Measurements from ENCODE around the gene CALML3.

Gene CALML3

DNA sequence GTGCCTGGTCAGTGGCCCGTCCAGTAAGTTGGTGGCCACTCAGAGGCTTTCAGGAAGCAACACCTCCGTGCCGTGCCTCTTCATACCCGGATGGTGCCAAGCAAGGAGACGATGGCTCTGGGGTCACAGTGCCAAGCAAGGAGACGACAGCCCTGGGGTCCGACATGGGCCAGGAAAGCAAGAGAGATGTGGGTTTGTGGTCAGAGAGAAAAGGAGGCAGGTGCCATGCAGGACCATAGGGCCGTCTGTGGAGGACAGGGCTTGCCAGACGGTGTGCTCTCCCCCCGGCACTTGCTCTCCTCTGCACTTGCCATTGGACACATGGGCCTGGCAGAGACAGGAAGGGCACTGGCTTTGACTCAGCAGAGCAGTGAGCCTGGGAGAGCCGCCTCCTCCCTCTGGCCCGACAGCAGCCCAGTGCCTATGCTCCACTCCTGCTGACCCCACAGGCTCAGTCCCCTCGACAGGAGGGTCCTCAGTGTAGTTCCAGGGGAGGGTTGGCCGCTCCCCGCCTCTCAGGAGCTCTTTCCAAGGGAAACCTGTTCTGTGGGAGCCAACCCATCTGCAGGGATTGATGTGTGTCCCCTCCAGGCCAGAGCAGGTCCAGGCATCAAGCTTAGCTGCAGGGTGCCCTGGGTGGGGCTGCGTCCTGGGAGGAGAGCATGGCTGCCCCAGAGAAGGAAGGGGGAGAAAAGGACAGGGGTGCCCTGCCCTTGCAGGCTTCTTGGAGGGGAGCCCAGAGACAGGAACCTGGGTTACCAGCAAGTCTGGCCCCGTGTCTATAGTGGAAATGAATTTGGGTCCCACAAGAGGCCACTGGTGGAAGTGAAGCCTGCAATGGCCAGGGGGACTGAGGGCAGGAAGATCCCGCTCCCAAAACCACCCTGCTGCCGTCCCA lies 17.8 kb upstream of the CALML3 start:
- no peak for DNase-seq (ENCODE audit: low read depth)

DNA sequence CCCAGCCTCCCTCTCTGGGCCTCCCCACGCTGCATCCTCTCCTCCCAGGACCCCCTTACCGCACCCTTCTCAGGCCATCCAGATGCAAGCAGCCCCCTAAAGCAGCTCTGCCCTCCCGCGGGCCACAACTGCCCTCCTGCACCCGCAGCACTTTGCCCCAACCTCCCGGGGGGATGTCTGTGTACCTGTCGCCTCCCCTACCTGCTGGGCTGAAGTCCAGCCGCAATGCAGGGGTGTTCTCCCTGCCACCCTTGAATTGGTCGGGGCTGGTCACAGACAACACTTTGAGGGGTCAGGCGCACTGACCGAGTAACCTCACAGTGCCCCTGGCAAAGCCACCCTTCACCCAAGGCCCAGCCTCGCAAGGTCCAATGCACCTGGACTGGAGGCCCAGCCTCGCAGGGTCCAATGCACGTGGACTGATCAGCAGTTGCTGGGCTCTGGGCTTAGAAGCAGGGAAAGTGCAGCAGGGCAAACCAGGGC lies 17.1 kb upstream of the CALML3 start:
- DNase-seq (ENCODE audit: low read depth) = no peak

GRCh38 chr10:5508161-5508604 lies 16.6 kb upstream of the CALML3 start:
- no peak for DNase-seq (ENCODE audit: low read depth)

- no peak for DNase-seq (ENCODE audit: low read depth)
Measured at GRCh38 chr10:5508786-5509185, 16.0 kb upstream of the CALML3 start.

- DNase-seq (ENCODE audit: low read depth) = no peak
Measured at GRCh38 chr10:5509236-5509635, 15.5 kb upstream of the CALML3 start.

- DNase-seq (ENCODE audit: low read depth) = no peak
Measured at GRCh38 chr10:5509691-5510090, 15.1 kb upstream of the CALML3 start.

DNA sequence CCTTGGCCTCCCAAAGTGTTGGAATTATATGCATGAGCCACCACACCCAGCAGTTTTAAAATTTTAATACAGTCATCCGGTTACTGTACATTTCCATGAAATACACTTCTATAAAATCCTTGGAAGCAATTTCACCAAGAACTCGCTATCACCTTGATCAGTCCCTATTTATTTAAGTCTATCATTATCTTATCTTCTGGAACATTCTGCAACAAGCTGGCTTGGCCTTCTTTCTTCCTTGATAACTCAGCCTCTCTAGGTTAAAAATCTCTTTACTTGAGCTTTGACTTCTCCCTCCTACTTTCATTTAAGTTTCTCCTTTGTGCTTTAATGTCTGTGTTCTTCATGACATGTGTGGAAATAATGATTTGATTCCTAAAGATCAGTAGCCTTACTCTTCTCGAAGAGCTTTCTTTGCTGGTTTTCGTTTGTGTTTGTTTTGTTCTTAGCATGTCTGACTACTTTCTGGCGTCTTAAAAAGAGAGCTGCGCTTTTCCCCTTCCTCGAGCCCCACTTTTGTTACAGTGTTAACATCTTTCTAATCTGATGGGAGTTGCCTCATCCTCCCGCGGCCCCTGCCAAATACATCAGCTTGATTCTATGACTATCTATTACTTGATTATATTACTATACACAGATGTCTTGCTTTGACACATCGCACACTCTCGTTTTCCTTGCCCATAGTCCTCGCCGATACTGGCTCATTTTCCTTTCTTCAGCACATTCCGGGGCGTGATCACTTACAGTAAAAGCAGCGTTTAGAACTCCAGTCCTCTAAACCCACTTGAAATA lies 14.3 kb upstream of the CALML3 start:
- no peak for DNase-seq (ENCODE audit: low read depth)

DNA sequence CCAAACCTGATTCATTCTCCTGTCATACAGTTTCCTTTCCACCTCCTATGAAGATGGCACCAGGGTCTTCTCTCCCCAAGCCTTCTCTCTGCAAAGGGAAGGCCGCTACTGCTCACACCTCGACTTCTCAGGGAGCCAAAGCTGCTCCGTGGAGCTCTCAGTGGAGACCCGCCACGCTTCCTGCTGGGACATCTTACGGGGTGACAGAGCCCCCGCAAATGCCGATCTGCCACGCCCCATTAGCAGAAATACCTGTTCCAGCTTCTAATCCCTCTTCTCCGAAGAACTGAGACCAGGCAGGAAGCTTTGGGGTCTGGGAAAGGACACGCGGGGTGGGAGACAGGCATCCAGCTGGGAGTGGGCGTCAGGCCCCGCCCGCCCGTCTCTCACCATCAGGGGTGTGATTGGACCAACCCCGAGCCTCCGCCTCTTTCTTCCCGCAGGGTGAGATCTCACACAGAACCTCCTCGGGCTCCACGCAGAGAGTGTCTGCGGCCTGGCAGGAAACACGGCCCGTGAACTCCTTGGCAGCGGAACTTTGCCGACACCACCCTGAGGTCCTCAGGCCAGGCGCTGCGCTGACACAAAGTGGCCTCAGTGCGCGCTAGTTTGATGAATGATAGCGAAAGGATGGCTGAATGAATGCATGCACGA lies 13.4 kb upstream of the CALML3 start:
- no peak for DNase-seq (ENCODE audit: low read depth)

DNA sequence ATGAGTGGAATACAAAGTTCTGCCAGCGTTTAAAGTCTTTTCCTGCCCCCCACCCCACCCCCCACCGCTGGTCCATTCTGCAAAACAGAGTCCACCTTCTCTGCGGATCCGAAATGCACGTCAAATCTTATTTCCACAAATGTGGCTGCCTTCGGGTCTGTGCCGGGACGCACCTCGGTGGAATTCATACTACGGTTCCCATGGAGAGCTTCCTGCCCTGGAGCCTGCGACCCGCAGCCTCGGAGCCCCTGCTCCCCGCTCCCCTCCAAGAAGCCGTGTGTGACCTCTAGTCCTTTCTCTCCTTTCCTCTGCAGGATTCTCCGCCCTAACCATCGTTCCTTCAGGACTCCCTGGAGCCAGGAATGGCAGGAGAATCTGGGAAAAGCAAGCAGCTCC lies 12.9 kb upstream of the CALML3 start:
- DNase-seq (ENCODE audit: low read depth) = no peak

DNA sequence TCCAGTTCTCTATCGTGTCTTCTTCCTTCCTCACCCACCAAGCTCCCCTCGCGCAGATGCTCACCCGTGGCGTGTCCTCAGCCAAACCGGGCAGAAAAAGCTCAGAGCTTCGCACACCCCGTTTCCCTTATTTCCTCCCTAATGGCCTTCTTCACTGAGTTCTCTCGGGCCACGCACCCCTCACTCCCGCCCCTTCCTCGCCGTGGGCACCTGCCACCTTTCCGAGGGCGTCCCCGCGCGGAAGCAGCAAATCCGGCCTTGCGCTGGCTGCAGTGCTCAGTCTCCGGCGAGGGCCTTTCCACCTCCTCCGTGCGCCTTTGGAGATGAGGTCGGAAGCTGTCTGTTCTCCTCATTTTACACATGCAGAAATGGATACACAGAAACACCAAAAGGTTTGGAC lies 12.4 kb upstream of the CALML3 start:
- no peak for DNase-seq (ENCODE audit: low read depth)

DNA sequence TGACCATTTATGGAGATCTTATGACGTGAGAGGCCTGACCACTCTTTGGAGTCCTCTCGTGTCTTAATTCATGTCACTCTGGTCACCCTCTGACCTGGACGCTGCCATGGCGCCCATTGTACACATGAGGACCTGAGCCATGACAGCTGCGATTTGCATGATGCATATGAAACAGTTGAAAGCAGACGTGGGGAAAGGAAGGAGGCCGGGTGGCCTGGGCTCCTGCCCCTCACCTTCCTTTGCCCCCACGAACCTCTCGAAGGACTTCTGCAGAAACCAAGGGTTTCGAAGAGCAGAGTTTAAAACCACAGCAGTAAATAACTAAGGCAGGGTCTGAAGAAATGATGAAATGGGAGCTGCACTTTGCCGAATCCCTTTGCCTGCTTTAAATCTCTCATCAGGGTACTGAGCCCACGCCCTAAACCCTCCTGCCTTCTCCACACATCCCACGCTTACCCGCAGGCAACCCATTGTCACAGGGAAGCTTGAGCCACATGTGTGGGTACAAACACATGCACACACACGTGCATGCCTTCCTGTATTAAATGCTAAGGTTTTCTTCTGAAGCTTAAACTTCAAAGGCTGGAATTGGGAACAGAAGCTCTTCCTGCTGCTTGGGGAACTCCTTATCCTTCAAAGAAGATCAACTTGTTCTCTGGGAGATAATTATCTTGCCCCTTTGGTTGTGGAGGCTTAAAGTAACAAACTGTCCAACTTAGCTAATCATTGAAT lies 11.7 kb upstream of the CALML3 start:
- DNase-seq (ENCODE audit: low read depth) = peak; percentile 3

DNA sequence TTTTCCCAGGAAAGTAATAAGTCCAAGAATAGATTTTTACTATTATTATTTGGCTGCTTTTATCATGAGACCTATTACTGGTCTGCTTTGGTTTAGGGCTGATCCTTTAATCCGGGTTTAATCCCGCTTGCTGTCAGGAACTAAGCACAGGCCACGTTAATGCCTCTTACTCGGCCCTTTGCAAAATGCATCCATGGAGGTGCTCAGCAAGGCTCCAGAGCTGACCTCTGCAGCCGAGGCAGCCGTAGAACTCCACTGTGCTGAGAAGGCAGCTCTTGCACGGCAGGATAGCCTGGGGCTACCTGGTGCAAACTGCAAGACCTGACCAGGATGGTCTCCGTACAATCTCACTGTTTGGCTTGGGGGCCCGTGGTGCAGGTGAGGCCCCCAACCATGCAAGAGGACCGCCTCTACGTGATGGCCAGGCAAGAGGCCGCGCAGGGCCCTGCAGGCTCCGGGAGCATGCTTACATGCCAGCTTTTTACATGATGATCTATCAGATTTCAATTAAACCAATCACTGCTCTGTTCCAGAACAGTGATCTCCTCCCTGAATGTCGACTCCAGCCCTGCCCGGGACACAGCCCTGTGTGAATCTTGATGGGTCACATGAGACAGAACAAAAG lies 10.4 kb upstream of the CALML3 start:
- DNase-seq (ENCODE audit: low read depth) = no peak

DNA sequence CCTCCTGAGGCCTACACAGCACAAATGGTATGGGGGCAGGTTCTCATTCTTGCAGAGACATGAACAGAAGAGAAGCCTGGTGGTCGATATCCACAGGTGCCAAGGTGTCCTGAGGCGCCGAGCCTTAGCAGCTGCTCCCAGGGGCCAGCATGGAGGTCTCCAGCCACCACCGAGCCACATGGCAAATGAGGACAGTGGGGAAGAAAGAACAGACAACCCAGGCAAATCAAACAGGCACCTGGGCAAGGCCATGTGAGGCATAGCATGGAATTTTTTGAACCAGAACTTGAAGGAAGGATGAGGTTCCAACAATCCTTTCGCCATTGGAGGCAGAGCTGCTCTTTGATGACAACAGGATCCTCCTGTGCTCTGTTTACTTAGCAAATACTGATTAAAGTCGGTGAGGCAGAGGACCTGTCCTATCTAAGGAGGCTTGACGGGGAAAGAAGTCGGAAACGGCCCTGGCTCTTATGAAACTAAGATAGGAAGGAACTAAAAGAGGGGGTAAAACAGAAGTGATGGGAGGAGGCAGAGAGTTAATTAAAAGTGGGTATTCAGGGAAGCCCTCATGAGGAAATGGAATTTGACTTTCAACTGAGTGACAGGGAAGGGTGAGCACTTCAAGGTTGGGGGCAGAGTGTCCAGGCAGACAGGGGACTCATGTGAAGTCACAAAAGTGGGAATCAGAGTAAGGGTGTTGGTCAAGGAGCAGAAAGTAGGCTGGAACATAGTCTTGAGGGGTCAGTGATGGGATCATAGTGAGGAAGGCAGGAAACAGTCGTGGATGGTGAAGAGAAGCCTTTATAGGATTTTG lies 8.6 kb upstream of the CALML3 start:
- DNase-seq (ENCODE audit: low read depth) = no peak

DNA sequence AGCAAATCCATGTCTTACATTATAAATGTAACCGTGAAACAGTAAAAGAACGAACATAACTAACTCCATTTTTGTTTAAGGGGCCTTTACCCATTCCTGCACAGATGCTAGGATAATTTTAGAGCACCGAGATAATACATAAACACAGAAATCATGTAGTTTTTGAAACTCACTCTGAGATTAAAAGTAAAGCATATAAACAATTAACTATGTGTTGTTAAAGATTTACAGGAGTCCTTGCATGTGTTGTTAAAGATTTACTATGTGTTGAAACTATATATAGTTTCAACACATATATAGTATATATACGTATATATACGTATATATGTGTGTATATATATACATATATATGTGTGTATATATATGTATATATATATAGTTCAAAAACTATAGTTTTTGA lies 7.2 kb upstream of the CALML3 start:
- no peak for DNase-seq (ENCODE audit: low read depth)

DNA sequence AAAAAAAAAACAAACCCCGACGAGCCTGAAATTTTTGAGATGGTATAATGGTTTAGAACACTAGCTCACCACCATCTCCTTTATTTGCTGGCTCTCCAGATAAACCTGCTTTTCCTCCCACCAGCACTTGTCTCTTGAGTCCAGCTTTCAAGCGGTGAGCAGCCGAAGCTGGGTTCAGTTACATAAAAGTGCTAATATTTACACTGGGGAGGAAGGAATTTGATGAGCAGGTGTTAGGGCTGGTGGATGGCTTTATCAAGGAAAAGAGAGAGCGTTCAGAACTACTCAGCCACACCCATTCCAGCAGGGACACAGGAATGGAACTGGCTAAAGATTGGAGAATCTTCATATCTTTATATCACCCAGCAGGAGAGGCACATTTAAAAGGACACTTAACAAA lies 6.6 kb upstream of the CALML3 start:
- DNase-seq (ENCODE audit: low read depth) = no peak

DNA sequence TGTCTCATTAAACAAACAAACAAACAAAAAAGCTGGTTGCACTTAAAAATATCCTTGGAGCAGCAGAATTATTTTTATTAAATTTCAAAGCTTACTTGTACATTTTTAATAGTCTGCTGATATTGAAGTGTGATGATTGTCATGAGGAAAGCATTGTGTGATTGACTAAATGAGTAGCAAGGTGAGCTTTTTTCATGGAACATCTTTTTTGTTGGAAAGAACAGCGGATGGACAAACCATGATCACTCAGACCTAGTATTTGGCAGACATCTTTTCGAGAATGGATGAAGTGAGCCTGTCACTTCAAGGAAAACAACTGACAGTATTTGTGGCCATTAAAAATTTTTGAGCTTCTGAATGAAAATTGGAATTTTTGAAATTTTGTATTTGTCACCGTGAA lies 5.7 kb upstream of the CALML3 start:
- DNase-seq (ENCODE audit: low read depth) = no peak

GRCh38 chr10:5522913-5523560 lies 1.7 kb upstream of the CALML3 start:
- no peak for DNase-seq (ENCODE audit: low read depth)

DNA sequence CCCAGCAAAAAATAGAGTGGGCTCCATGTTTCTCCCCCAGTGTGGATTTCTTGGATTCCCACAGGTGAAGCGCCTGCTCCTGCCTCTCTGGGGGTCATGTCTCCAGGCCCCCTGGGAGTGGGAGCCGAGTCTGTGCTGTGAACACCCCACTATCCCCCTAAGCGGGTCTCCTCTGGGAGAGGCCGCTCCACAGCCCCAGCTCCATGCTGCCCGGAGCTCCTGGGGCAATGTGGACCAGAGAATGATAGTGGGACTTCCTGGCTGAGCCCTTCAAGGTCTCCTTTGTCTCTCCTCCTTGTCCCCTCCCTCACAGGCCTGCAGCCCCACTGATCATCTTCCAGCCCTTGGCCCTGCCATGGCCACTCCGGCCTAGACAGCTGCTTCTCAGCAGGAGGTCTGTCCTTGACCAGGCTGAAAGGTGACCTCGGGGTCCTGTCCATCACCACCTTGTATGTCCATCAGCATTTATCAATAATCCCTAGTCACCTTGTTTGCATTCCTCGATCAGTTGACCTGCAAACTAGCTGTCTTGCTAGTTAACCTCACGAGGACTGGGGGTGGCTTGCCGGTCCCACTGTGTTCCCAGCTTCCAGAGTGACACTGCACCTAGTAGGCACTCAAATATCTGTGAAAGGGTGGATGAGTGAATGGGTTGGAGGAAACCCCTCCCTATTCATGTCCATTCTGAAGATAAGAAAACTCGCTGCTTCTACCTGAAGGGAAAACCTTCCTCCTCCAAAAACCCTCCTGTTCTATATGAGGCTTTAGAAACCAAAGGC lies 776 bp upstream of the CALML3 start:
- DNase-seq (ENCODE audit: low read depth) = no peak
